Left forelimb (tissue), 1 donor: ENCODE data around the gene PGAP3.

Source experiments
- DNase-seq: peaks from one replicate; pipeline ENCODE4 v3.0.0-alpha.2; 2018; ENCODE audit warnings: low spot score

Gene PGAP3

DNA sequence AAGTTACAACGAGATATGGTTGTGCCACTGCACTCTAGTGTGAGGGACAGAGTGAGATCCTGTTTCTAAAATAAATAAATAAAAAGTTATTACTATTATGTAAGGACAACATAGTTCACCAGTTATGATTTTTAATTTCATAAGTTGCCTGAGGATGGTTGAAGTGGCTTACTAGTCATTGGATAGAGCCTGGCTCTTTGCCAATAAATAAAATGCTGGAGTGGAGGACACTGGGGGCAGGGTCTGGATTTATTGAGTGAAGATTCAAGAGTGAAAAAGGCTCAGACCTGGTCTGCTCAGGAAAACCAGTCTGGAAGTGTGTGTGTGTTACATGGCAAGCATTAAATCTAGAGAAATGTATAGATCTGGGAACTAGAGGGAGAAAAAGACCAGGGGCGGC lies 48.8 kb downstream of the PGAP3 start:
- DNase-seq = no peak

DNA sequence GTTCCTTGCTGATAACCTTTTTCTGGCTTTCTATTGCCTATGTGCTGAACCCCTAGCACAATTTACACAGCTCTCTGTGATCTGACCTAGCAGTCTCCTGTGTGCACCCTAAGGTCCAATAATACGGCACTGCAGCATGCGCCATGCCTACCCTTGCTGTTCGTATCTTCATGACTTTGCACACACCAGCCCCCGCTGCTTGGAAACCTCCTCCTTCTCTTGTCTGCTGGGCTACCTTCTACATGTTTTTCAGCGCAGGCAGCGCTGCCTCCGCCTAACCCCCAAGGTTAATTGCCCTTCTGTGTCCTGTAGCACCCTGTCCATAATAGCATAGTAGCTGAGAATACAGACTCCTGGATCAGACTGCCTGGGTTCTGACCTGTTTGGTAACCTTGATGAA lies 49.5 kb downstream of the PGAP3 start:
- DNase-seq = no peak

DNA sequence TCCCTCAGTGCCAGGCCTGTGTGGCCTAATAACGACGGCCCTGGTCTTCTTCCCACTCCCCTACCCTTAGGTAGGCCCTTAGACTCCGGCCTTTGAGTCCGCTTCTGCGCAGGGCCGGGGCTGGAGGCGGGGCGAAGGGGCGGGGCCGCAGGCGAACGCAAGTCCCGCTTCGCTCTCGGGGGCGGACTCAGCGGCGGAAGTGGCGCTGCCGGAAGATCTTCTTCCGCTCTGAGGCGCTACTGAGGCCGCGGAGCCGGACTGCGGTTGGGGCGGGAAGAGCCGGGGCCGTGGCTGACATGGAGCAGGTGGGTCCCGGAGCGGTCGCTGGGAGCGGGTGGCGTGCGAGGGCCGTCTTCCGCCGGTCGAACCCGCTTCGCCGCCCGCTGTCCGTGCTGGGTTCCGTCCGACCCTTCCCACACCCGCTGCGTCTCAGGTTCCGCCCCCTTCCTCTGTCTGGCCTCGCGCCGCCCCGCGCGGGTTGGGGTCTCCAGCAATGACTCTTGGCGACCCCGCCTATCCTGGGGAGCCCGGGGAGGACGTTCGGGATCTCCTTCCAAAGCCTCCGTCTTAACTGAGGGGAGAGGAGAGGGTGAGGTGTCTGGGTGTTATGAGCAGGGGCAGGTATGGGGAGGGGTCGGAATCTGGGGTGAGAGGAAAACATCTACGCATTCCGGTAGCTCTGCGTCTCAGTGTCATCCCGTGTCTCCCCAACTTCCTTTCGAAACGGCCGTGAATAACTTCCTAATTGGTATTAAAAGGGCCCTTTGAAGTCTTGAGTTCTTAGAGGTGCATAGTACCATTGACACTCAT lies 50.7 kb downstream of the PGAP3 start, which contains the start of gene STARD3:
STARD3 (plus strand) TSS at position 218 of the 810 bp plus-strand sequence. CDS start 16,388 bp downstream, outside the sequence.
- peak; percentile 94 for DNase-seq

DNA sequence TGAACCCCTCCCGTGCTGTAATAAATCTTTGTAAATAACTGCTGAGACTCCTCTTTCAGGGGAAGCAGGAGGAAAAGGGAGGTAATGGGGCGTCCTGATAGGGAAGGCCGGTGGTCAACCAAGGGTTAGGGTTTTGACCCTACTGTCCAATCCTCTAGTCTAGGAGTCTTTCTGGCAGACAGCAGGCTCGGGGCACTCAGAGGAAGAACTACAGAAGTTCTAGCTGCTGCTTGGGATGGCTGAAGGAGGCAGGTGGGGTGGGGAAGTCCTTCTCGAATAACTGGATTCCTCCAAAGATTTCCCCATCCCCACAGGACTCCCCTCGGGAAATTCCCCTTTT lies 51.3 kb downstream of the PGAP3 start:
- DNase-seq = no peak

DNA sequence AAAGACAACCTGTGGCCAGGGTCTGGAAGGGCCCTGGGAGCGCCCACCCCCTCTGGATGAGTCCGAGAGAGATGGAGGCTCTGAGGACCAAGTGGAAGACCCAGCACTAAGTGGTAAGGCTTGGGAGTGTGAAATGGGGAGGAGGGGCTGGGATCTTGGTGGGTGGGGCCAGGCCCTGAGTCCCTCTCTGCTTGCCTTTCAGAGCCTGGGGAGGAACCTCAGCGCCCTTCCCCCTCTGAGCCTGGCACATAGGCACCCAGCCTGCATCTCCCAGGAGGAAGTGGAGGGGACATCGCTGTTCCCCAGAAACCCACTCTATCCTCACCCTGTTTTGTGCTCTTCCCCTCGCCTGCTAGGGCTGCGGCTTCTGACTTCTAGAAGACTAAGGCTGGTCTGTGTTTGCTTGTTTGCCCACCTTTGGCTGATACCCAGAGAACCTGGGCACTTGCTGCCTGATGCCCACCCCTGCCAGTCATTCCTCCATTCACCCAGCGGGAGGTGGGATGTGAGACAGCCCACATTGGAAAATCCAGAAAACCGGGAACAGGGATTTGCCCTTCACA lies 52.2 kb downstream of the PGAP3 start:
- no peak for DNase-seq

DNA sequence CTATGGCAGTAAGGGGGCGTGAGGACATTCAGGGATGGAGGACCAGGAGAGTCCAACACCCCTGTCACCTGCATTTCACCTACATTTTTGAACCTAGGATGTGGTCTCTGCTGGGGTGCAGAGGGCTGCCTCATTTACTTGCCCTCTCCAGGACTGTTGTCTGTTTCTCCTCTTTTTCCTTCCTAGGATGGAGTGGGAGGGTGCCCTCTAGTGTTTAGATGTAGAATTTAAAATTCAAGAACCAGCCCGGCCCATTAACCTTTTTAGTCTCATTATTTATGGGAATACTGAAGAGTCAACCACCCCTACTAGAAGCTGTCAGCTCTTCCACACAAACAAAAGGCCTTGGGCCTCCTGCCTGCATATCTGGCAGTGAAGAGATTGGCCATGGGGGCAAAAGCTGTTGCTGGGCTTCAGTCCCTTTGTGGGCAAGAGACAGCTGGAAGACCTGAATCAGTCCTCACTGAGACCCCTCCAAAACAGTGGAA lies 53.4 kb downstream of the PGAP3 start:
- DNase-seq = no peak

DNA sequence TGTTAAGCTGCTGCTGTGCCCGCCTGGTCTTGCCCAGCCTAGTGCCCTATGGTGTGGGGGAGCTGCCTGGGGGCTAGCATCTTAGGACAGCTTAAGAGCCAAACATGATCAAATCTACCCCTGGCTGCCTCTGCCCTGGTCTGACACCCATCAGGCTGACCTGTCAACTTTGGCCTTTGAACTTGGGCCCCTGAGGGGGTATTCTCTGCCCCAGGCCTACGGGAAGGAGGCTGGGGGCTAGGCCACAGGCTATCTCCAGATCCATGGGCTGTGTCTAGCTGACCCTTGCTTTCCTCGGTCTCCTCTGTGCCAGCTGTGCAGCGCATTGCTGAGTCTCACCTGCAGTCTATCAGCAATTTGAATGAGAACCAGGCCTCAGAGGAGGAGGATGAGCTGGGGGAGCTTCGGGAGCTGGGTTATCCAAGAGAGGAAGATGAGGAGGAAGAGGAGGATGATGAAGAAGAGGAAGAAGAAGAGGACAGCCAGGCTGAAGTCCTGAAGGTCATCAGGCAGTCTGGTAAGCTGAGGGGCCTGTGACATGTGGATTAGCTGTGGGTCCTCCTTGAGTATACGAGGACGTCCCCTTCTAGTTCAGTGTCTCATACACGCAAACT lies 54.2 kb downstream of the PGAP3 start:
- no peak for DNase-seq

DNA sequence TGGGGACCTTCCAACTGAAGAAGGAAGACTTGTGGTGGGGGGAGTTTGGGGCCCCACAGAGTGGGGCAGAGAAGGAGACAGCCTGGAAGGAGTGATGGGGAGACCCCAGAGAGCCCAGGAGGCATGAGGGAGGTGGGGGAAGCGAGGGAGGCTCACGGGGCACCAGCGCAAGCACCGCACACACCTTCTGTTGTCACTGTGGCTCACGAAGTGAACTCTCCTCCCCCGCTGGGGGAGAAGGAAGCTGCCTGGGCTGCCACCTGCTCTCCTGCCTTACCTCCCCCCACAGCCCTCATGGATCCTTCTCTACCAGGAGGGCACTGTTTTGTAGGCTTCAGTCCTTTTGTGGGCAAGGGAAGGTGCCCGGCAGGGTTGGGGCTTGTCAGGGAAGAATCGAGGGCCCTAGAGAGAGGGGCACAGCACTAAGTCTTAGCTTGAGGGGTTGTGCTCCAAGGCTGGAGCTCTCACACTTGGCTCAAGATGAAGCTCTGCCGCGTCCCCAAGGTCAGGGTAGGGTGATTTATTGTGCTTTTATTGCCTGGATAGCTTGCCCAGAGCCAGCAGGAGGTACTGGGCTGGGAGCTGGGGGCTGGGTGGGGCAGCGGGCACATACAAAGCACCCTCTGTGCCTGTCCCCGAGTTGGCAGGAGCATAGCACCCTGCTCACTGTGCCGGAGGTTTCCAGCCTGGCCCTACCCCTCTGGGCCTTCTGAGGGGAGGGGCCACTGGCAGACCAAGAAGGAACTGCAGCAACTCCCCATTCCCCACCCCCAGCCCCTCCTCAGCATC lies 55.5 kb downstream of the PGAP3 start:
- DNase-seq = no peak

DNA sequence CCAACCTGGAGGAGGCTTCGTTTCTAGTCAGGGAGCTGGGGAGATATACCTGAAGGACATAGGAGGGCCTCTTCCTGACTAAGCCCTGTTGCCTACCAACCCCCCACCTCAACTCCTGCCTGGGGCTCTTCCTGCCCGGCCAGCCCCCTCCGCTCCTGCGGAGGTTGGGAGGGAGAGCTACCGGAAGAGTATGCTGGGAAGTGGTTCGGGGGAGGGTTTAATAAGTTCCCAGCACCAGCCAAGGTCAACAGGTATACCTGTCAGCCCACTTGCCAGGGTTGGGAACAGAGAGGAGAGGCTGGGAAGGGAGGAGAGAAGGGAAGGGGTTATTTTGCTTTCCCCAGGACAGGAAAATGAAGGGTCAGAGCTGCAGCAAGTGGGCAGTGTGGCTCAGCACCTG lies 56.5 kb downstream of the PGAP3 start:
- no peak for DNase-seq

DNA sequence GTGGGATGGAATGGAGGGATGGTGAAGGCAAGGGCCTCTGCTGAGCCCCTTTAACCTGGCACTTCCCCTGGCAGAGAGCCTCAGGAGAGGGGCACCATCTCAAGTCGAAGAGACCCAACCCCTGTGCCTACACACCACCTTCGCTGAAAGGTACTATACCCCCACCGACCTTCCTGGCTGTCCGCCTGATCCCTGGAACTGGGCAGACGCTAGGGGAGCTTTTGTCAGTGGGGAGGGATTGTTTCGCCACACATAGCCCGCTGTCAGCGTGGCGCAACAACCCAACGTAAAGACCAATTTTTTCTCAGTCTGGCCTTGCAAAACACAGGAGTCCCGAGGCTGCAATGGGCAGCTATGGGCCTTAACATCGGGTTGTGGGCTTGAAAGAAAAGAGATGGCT lies 58.0 kb downstream of the PGAP3 start:
- DNase-seq = no peak

DNA sequence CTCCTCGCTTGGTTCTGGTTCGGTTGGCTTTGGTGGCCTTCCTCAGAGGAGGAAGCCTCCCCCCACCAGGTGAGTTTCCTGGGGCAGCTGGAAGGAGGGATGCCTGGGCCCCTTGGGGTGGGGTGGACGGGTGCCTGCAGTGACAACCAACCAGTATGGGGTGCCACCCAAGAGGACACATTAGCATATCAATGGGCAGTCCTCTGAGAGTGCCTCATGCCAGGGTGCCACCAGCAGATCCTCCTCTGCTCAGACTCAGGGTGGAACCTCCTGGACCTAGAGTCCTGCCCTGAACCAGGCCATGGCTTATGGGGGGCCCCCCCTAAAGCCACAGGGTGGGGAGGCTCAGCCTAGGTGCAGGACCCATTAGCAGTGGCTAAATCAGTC lies 58.4 kb downstream of the PGAP3 start:
- no peak for DNase-seq

DNA sequence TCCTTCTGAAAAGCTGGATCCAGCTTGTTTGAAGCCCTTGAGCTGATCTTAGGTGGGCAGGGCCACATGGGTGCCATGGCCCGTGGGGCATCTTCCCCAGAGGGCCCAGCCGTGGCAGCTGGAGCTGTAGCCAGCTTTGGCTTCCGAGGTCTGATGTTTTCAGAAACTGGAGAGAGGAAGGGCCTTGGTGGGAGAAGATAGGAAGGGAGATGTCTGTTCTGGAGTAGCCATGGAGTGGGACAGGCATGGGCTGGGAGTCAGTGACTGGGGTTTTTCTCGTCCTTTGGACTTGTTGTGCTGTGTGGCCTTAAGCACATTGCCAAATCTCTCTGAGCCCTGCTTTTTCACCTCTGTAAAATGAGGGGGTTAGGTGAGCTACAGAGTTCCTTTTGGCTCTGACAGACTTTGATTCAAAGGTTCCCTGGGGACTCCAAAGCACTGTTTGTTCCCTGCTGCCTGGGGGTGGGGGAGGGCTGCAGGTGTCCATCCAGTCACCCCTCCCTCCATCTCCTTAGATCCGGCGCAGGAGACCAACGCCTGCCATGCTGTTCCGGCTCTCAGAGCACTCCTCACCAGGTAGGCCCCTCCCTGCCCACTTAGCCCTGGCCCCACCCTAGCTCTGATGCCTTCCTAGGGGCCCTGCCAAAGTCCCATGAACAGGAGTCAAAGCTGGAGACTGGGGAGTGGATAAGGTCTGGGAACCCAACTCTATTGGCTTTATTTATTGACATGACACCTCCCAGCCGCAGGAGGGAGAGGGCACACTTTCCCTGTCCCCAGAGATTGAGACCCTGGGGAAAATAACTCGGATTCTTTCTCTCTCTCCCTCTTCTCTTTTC lies 59.0 kb downstream of the PGAP3 start:
- no peak for DNase-seq

DNA sequence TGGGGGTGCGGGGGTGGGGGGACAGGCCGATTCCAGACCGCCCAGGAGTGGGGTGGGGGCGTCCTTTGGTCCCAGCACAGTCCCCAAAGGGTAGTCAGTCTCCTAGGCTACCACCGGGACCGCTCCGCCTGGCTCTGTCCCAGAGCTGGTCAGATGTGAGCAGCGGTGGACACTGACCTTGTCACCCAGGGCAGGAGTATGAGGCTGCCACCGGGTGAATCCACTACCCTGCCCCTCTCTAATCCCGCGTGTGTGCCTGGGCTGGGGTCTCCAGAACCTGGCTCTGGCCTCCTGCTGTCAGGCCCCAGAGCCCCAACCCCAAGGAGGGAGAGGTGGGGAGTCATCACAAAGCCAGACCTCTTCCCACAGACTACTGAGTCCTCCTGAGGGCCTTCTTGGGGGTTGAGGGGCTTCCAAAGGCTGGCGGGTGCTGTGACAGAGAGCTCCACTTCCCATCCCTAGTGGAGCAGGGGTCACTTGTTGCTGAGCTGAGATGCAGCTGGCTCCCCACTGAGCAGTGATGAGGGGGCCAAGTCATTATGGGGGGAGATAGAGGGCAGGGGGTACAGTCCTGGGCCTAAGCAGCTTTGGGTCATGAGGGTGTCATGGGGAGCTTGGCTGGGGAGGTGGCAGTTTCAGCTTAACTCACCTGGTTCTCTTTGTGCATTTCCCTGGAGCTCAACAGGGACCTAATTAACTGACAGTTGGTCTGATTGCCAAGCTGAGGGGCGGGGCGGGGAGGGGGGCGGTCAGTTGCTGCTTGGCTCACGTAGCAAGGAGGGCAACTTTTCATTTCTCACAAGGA lies 59.9 kb downstream of the PGAP3 start:
- no peak for DNase-seq

DNA sequence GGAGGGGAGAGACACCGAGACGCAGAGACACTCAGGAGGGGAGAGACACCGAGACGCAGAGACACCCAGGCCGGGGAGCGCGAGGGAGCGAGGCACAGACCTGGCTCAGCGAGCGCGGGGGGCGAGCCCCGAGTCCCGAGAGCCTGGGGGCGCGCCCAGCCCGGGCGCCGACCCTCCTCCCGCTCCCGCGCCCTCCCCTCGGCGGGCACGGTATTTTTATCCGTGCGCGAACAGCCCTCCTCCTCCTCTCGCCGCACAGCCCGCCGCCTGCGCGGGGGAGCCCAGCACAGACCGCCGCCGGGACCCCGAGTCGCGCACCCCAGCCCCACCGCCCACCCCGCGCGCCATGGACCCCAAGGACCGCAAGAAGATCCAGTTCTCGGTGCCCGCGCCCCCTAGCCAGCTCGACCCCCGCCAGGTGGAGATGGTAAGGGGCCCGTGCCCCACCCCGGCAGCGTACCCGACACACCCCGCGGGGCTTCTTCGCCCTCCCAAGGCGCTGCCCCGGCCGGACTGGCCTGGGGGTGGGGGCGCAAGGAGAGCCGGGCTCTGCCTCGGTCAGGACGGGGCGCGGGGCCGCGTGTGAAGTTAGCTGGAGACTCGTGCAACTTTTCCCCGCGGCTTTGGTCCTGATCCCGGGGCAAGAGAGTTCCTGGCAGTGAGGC lies 60.7 kb downstream of the PGAP3 start:
- no peak for DNase-seq

DNA sequence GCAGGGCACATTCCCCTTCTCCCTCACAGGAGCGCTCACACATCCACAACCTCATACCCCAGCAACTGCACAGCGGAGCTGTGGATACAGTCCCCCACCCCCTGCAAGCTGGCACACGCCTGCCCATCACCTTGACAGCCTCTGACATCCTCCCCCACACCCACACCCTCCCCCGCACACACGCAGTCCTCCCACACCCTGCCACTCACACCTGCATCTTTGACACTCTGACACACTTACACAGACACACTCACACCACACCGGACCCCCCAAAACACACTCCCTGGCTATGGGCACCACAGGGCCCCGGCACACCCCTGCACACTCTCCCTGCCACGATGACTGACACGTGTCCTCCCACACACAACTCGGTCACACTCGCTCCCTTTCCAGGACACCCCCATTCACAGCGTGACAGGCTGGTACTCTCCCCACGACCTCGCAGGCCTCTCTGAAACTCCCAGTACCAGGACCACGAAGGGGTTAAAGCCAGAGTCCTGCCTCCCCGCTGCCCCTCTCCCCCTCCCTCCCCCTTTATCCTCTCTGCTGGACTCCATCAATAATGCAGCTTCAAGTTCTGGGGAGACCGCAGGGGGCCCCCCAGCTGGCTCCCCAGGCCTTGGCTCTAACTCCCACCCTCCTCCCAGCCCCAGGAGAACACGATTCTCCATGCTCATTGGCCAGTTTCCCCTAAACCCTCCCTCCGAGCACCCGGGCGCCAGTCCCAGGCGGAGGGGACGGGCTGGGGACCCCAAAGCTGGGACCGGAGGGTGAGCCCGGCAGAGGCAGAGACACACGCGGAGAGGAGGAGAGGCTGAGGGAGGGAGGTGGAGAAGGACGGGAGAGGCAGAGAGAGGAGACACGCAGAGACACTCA lies 61.4 kb downstream of the PGAP3 start, which contains the start of gene PPP1R1B:
PPP1R1B (plus strand) TSS at position 782 of the 876 bp plus-strand sequence. CDS start 441 bp downstream, outside the sequence.
- DNase-seq = no peak

DNA sequence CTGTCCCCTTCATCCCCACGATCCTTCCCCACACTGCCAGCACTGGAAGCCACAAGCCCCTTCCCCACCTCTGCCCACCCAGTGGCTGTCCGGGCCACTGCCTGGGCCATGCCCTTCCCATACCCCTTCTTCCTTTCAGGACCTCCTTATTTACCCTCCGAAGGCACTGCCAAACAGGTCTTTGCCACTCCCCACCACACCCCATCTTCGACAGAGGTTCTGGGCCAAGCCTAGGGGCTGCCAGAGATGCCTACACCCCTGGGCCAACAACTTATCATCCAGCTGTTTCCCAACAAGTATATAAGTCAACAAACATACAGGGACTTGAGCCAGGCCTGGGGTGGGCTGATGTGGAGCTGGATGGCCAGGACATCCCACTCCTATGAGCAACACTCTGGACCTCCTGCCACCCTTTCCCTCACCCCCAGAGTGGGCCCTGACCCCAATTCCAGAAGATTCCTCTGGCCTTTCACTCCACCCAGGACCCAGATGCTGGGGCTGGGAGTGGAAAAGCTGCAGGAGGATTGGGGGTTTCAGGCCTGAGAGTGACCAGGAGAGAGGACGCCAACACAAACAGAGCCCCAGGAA lies 62.6 kb downstream of the PGAP3 start:
- DNase-seq = no peak

DNA sequence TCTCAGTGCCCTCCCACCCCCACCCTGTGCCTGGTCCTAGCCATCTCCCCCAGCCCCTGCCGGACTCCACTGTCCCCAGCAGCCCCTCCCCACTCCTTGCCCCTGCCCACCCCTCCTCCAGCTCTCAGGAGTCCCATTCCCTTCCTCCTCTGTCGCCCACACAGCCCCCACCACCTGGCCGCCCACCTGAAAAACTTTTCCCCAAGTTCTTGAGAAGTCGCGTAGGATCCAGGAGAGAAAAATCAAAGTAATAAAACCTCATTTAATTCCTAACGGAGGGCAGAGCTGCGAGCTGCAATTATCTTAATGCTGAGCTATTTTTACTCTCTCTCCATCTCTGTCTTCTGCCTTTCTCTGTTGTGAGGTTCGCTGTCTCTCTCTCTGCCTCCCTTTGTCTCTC lies 63.5 kb downstream of the PGAP3 start:
- no peak for DNase-seq

DNA sequence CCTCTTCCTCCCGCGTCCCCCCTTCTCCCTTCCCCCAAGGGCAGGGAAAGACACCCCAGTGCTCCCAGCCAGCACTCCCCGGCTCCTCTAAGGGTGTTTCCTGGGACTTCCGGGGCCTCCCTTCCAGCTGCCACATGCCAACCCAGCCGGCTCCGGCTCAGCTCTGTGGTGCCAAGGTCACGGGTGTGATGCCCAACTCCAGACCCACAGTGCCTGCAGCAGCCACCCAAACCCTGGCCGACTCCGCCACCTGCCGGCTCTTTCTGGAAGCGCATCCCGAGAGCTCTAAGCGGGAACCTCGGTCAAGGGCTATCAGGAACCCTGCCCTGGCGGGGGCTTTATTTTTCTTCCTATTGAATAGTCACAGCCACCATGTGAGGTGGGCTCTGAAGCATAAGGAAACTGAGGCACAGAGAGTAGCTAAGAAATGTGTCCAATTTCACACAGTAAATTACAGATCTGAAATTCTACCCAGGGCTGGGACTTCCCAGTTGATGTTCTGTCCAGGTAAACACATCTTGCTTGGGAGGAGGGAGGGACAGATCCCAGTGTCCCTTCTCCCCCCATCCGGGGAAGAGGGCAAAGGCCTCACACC lies 64.4 kb downstream of the PGAP3 start:
- DNase-seq = peak; percentile 84
